PC-9 (cell line): ENCODE measurements around the gene TRIB2. TPM values are rescaled to one million over a fixed set of nuclear protein-coding genes. Genes with fewer than 3 reads are reported as not detected.

Source experiments
- BruUV-seq: library from RNA; stranded (reverse); fragments of 400-500 nt; replicated peaks from 2 replicates; lab custom pipeline; 2021; lab: Mats Ljungman, UMichigan
- CTCF ChIA-PET: fragments of 300-600 bp; sonication (Branson Sonifier 250); formaldehyde crosslinking; loops from one replicate; lab custom pipeline; 2022; ENCODE audit warnings: antibody characterized with exemption; lab: Charles Lee
- POLR2A ChIA-PET: fragments of 300-600 bp; sonication (Branson Sonifier 250); formaldehyde crosslinking; loops from one replicate; lab custom pipeline; 2022; ENCODE audit warnings: antibody characterized with exemption; ENCODE audit not compliant: unreplicated experiment; lab: Charles Lee
- DNase-seq, 2 experiments: peaks; one replicate each; pipeline versions ENCODE4 v3.0.0 to v3.0.0-alpha.2; 2015 to 2022; ENCODE audit warnings: mixed read lengths in 1 of 2
- H2AFZ ChIP-seq: fragments of 200-600 bp; sonication (generic); 2 replicates; pipeline ENCODE4 v1.8.1; 2017; ENCODE audit warnings: antibody characterized with exemption
- H3F3A ChIP-seq: fragments of 200-600 bp; sonication (generic); 2 replicates; pipeline ENCODE4 v1.8.1; 2017; ENCODE audit warnings: antibody characterized with exemption, mild to moderate bottlenecking, low read depth; ENCODE audit not compliant: insufficient read depth
- H3K27ac ChIP-seq: fragments of 200-600 bp; sonication (generic); 2 replicates; pipeline ENCODE4 v1.6.1; 2016; ENCODE audit warnings: mixed run types
- H3K27me3 ChIP-seq: fragments of 200-600 bp; sonication (generic); 2 replicates; pipeline ENCODE4 v1.6.1; 2016; ENCODE audit warnings: low read depth, mixed run types; ENCODE audit not compliant: insufficient read depth
- H3K36me3 ChIP-seq: fragments of 200-600 bp; sonication (generic); 2 replicates; pipeline ENCODE4 v1.6.1; 2016; ENCODE audit warnings: low read depth, mixed run types
- H3K4me1 ChIP-seq: fragments of 200-600 bp; sonication (generic); replicated peaks from 2 replicates; pipeline ENCODE4 v1.6.1; 2016; ENCODE audit warnings: mixed run types; ENCODE audit not compliant: insufficient read depth
- H3K4me2 ChIP-seq: fragments of 200-600 bp; sonication (generic); 2 replicates; pipeline ENCODE4 v1.6.1; 2017; ENCODE audit warnings: mixed run types
- H3K4me3 ChIP-seq: fragments of 200-600 bp; sonication (generic); 2 replicates; pipeline ENCODE4 v1.6.1; 2016; ENCODE audit warnings: mixed run types
- H3K79me2 ChIP-seq: fragments of 200-600 bp; sonication (generic); 2 replicates; pipeline ENCODE4 v1.6.1; 2017; ENCODE audit warnings: low read depth, mixed run types
- H3K9me2 ChIP-seq: fragments of 200-600 bp; sonication (generic); 2 replicates; pipeline ENCODE4 v1.8.1; 2017; ENCODE audit warnings: mild to moderate bottlenecking; ENCODE audit not compliant: insufficient read depth
- H3K9me3 ChIP-seq: fragments of 200-600 bp; sonication (generic); 2 replicates; pipeline ENCODE4 v1.8.1; 2016; ENCODE audit warnings: low read depth; ENCODE audit not compliant: insufficient read depth
- H4K20me1 ChIP-seq: fragments of 200-600 bp; sonication (generic); 2 replicates; pipeline ENCODE4 v1.8.1; 2017; ENCODE audit not compliant: insufficient read depth
- CTCF ChIP-seq: fragments of 200-600 bp; sonication (generic); conservative IDR thresholded peaks from 2 replicates; pipeline ENCODE4 v1.6.1; 2017; ENCODE audit warnings: mixed run types, antibody characterized with exemption, mild to moderate bottlenecking, moderate library complexity
- EZH2 ChIP-seq: fragments of 200-600 bp; sonication (generic); IDR thresholded peaks from 2 replicates; pipeline ENCODE4 v1.8.0; 2017; ENCODE audit warnings: antibody characterized with exemption, low read depth
- intact Hi-C: fragments of 100-400 bp; cut with micrococcal nuclease; formaldehyde crosslinking; loops from one replicate; pipeline ENCODE4 v1.10.0; 2022; ENCODE audit not compliant: unreplicated experiment
- total RNA-seq: library from RNA; stranded (reverse); gene quantifications from 2 replicates; pipeline ENCODE4 v1.2.3, GENCODE V29; 2021

TRIB2 gene
- total RNA-seq, 1 experiment from 2014 or later = 18.9 TPM

- peaks cover 19% of the 10 kb centered on the region for H3K4me1 ChIP-seq
- intact Hi-C loops = loop anchor here (5.0 kb wide), 1 partner anchor 58 kb away; no protein-coding TSS in a partner anchor
- no peaks in the 10 kb centered on the region for H4K20me1 ChIP-seq
- peaks cover 18% of the 10 kb centered on the region; the same call in 1 of the 2 replicates for H3F3A ChIP-seq
- ChIA-PET POLR2A (no interaction called here), CTCF (no interaction called here)
- peaks cover 10% of the 10 kb centered on the region; the same call in 1 of the 2 replicates for H3K9me3 ChIP-seq
- no peaks in the 10 kb centered on the region for H3K36me3 ChIP-seq
- H2AFZ ChIP-seq = no peak overlapping the region
- TF ChIP-seq EZH2 = no peak
- TF ChIP-seq CTCF = no peak
- no peaks in the 10 kb centered on the region for H3K9me2 ChIP-seq
- no peaks in the 10 kb centered on the region for H3K79me2 ChIP-seq
- H3K27ac ChIP-seq = peak overlapping the region; percentile 62
- H3K4me2 ChIP-seq = peak overlapping the region; percentile 44
- no TSS peak for BruUV-seq
- H3K27me3 ChIP-seq = no peaks in the 10 kb centered on the region
- DNase-seq = peak; percentile 28 to 90
- no peak overlapping the region for H3K4me3 ChIP-seq
These were observed 42.5 kb downstream of the TRIB2 start for GRCh38 chr2:12759248-12759647.

- Histone ChIP-seq H3K36me3 (no peaks in the 10 kb centered on the region), H2AFZ (no peak overlapping the region), H3K9me3 (peaks cover 10% of the 10 kb centered on the region; the same call in 1 of the 2 replicates), H3K79me2 (no peaks in the 10 kb centered on the region), H4K20me1 (no peaks in the 10 kb centered on the region), H3K27ac (no peak overlapping the region), H3F3A (peaks cover 18% of the 10 kb centered on the region; the same call in 1 of the 2 replicates), H3K4me1 (peaks cover 19% of the 10 kb centered on the region), H3K9me2 (no peaks in the 10 kb centered on the region), H3K4me2 (no peak overlapping the region), H3K4me3 (no peak overlapping the region), H3K27me3 (no peaks in the 10 kb centered on the region)
- POLR2A ChIA-PET = no interaction called here
- no peak for DNase-seq
- intact Hi-C loops = no loop called here
- TF ChIP-seq CTCF (no peak), EZH2 (no peak)
- BruUV-seq = no TSS peak
- CTCF ChIA-PET = no interaction called here
These were observed 44.4 kb downstream of the TRIB2 start for GRCh38 chr2:12761104-12761503.

- Histone ChIP-seq H3K36me3 (no peaks in the 10 kb centered on the region), H3K79me2 (no peaks in the 10 kb centered on the region), H3K4me1 (peaks cover 19% of the 10 kb centered on the region), H3K9me2 (no peaks in the 10 kb centered on the region), H2AFZ (no peak overlapping the region), H4K20me1 (no peaks in the 10 kb centered on the region), H3K4me3 (no peak overlapping the region), H3K4me2 (no peak overlapping the region), H3F3A (peaks cover 18% of the 10 kb centered on the region; the same call in 1 of the 2 replicates), H3K9me3 (peaks cover 10% of the 10 kb centered on the region; the same call in 1 of the 2 replicates), H3K27ac (no peak overlapping the region), H3K27me3 (no peaks in the 10 kb centered on the region)
- DNase-seq = no peak
- TF ChIP-seq EZH2 = no peak
- TF ChIP-seq CTCF = no peak
- intact Hi-C loops = no loop called here
- CTCF ChIA-PET = no interaction called here
- POLR2A ChIA-PET = no interaction called here
- BruUV-seq = no TSS peak
These were observed 45.6 kb downstream of the TRIB2 start for GRCh38 chr2:12762337-12762736.
